GDM1 (cell line): ENCODE measurements around the gene LMTK3.

Experiments
- DNase-seq: peaks from one replicate; lab custom pipeline; 2025; lab: John Stamatoyannopoulos, UW

Gene LMTK3

DNA sequence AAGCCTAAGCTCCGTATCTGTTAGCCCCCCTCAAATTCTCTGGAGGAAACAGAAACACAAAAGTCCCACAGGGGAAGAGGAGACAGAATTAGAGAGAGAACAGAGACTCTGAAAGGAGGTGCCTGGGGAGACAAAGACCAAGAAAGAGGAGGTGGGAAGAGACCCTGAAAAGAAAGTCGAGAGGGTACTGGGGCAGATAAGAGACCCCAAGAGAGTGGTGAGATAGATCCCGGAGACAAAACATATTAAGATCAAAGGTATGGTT lies 66.8 kb downstream of the LMTK3 start:
- no peak for DNase-seq

DNA sequence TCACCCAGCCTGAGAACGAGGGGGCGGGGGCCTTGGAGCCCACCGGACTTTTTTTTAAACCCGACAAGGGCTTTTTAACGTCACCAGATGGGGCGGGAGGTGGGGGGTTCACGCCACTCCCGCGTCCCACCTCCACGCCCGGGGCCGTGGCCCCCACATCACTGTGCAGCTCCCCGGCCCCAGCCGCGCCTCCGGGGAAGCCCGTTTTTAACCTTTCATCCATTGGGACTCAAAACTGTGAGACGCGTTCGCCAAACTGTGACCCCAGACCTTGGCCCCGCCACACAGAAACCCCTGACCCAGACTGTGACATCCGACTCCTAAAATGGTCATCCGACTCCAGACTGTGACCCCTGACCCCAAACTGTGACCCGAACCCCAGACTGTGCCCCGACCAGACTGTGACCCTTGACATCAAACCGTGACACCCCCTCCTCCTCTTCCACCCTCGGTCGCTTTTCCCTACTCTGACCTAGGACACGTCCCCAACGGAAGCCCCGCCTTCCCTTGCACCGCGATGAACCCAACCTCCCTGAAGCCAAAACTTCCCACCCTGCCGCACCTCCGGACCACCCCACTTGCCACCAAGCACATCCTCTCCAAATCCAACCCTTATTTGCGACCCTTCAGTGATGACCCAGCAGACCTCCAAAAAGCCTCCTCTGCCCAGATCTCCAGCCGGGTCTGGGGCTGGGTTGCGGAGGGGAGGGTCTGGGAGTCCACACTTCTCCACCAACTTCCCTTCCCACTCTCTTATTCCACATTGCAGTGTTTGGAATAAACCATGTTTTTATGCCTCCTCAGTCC lies 67.3 kb downstream of the LMTK3 start:
- no peak for DNase-seq

DNA sequence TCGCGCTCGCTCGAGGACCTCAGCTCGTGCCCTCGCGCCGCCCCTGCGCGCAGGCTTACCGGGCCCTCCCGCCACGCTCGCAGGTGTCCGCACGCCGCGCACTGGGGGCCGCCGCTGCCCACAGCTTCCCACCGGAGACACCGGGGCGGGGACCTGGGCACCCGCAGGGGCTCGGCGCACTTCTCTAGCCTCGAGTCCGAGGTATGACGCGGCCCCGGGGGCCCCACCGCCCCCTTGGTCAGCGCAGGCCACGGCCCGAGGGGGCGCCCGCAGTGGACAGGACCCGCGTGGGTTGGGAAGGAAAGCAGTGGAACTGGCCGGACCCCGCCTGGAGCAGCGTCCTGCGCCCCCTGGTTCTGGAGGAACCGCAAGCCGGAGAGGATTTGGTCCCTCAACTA lies 67.9 kb downstream of the LMTK3 start:
- DNase-seq = no peak

DNA sequence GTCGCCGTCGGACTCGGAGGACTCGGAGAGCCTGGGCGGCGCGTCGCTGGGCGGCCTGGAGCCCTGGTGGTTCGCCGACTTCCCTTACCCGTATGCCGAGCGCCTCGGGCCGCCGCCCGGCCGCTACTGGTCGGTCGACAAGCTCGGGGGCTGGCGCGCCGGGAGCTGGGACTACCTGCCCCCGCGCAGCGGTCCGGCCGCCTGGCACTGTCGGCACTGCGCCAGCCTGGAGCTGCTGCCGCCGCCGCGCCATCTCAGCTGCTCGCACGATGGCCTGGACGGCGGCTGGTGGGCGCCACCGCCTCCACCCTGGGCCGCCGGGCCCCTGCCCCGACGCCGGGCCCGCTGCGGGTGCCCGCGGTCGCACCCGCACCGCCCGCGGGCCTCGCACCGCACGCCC lies 68.4 kb downstream of the LMTK3 start:
- DNase-seq = no peak

DNA sequence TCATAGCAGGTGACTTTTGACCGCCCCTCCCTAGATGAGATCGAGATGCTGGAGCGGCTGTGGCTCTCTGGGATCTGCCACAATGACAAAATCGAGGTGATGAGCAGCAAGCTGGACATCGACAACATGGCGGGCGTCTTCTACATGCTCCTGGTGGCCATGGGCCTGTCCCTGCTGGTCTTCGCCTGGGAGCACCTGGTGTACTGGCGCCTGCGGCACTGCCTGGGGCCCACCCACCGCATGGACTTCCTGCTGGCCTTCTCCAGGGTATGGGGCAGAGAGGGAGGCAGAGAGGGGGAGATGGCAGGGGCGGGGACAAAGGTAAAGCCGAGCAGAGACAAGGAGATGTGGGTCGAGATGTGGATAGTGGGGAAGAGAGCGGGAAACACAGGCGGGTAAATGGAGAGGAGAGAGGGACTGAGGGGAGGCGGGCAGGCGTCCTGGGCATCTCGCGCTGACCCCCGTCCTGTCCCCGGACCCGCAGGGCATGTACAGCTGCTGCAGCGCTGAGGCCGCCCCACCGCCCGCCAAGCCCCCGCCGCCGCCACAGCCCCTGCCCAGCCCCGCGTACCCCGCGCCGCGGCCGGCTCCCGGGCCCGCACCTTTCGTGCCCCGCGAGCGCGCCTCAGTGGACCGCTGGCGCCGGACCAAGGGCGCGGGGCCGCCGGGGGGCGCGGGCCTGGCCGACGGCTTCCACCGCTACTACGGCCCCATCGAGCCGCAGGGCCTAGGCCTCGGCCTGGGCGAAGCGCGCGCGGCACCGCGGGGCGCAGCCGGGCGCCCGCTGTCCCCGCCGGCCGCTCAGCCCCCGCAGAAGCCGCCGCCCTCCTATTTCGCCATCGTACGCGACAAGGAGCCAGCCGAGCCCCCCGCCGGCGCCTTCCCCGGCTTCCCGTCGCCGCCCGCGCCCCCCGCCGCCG lies 69.3 kb downstream of the LMTK3 start:
- no peak for DNase-seq

DNA sequence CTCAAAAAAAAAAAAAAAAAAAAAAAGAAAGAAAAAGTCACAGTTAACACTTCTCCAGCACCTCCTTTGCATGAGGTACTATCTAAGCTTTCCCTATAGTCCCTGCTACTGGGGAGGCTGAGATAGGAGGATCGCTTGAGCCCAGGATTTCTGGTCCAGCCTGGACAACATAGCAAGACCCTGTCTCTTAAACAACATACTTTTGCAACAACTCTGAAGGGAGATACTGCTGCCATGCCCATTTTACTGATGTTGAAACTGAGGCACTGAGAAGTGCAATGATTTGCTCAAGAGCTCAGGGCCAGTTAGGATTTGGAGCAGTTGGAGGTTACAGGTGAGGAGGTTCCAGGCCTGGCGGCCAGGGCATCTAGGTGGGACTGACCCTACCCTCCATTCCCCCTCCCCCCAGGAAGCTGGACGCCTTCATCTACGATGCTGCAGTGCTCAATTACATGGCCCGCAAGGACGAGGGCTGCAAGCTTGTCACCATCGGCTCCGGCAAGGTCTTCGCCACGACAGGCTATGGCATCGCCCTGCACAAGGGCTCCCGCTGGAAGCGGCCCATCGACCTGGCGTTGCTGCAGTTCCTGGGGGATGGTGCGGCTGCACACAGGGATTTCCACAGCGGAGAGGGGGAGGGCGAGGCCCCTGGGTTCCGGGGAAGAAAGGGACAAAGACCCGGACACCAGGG lies 70.1 kb downstream of the LMTK3 start:
- no peak for DNase-seq

DNA sequence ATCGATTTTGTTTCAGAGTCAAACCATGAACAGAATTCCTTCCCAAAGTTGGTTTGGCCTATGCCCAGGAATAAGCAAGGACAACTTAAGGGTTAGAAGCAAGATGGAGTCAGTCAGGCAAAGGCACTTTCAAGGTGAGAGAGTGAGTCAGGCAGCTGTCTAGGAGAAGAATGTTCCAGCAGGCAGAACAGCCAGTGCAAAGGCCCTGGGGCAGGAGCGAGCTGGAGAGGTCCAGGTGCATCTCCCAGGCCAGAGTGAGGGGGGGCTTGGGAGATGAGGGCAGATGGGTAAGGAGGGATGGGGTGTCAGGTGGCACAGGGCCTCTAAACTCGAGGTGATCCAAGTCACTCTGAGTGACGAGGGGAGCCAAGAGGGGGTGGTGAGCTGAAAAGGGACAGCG lies 75.0 kb downstream of the LMTK3 start:
- no peak for DNase-seq
